Spinal cord (tissue), 10 donors: ENCODE data around the gene ZNF414. TPM values are rescaled to one million over a fixed set of nuclear protein-coding genes. Genes with fewer than 3 reads are reported as not detected.

Source experiments
- DNase-seq, 6 donors: peaks; one replicate each; pipeline versions ENCODE4 v3.0.0 to v3.0.0-alpha.2; 2013 to 2015; ENCODE audit warnings: low spot score in 6 of 6, low read depth in 4 of 6
- H3K27ac ChIP-seq: one replicate; pipeline ENCODE4 v1.5.1; 2013; ENCODE audit warnings: low read depth, low read length, control low read depth
- H3K27me3 ChIP-seq: one replicate; pipeline ENCODE4 v1.6.1; 2013; ENCODE audit warnings: low read length; ENCODE audit not compliant: control insufficient read depth, insufficient read depth
- H3K36me3 ChIP-seq: one replicate; pipeline ENCODE4 v1.6.1; 2013; ENCODE audit warnings: low read length; ENCODE audit not compliant: control insufficient read depth, insufficient read depth
- H3K4me1 ChIP-seq: one replicate; pipeline ENCODE4 v1.6.1; 2013; ENCODE audit warnings: low read length; ENCODE audit not compliant: control insufficient read depth, insufficient read depth
- H3K4me3 ChIP-seq: one replicate; pipeline ENCODE4 v1.5.1; 2013; ENCODE audit warnings: low read depth, low read length, control low read depth
- H3K9me3 ChIP-seq: one replicate; pipeline ENCODE4 v1.6.1; 2013; ENCODE audit warnings: low read length; ENCODE audit not compliant: control insufficient read depth, insufficient read depth
- whole genome bisulfite sequencing: methylation state at CpG from one replicate; pipeline ENCODE4 v1.1.5; 2013; ENCODE audit warnings: missing lambda C conversion rate; ENCODE audit not compliant: insufficient coverage; 5-methylcytosine and 5-hydroxymethylcytosine counted together
- polyA plus RNA-seq, 2 donors: library from polyadenylated mRNA; unstranded; fragments of 120-200 nt; gene quantifications; one replicate each; pipeline ENCODE4 v1.2.1, GENCODE V29; 2013; ENCODE audit not compliant: insufficient read length in 2 of 2
- total RNA-seq, 2 donors: library from RNA; depleted of rRNA in 1 of 2; stranded (reverse); fragments of 120-200 nt in 1 of 2; fragments of >200 nt in 1 of 2; gene quantifications; one replicate each; pipeline versions ENCODE4 v1.2.3 to v1.2.4, GENCODE V29; 2013 to 2014
- donor health status: healthy.

The ZNF414 gene
- total and polyA plus RNA-seq, 4 donors: 5.4 to 51.0 (median 21.1) TPM

DNA sequence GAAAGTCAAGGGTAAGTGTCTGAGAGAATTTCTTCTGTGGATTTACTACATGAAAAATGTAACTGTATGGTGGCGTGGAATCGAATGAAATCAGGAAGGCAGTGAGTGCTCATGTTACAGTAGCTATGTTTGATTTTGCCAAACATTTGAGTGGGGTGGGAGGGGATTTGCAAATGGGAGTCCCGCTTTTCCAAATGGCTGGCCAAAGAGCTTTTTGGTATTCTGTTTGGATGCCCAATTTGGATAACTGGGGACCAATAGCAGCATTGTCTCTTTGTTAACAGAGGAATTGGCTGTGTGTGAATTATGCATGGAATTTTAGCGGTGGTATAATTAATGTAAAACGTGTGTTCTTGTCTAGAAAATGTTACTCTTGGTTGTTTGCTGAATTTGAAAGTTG, 51.4 kb downstream of the ZNF414 start:
- Histone ChIP-seq H3K36me3 (peaks cover 29% of the 10 kb centered on the region), H3K4me3 (no peak overlapping the region), H3K27ac (no peak overlapping the region), H3K27me3 (no peaks in the 10 kb centered on the region), H3K9me3 (no peaks in the 10 kb centered on the region), H3K4me1 (peaks cover 13% of the 10 kb centered on the region)
- peak in 1 of 6 donors; percentile 63 for DNase-seq
- WGBS: 71% methylated on average over 3 of the region's 5 CpGs

DNA sequence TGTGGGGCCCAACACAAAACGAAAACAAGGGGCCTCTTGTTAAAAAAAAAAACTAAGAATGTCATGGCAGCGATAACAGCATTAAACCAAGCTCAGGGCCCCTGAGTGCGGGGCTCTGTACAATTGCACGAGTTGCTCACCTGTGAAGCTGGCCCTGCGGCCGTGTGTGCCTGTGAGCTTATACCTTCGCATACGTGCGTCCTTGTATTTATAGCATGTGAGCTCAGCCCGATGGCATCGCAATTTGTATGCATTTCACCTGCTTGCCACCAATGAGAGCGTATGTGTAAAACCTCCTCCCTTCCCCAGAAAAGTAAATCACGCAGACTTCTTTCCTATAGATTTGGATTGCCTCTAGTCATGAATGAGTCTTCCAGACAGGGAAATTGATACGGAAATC, 52.1 kb downstream of the ZNF414 start:
- peaks cover 27% of the 10 kb centered on the region for H3K36me3 ChIP-seq
- WGBS: 85% methylated on average over 11 of the region's 14 CpGs

DNA sequence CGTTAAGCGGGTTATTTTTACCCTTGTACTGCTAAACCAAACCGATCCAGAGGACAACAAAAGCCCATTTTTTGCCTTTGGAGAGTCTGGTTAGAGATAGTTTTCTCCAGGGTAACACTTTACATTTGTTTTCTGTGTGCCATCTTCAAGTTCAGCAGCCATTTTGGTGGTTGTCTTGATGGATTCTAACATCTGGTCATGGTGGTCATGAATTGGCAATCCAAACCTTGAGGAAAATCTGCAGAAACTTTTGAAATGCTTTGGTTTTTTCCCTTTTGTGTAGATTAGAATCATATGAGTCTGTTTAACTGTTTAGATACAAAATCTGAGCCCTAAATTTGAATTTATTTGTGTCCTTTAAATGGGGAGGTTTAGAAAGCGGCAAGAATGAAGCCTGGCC, 52.6 kb downstream of the ZNF414 start:
- Histone ChIP-seq H3K4me1 (peaks cover 13% of the 10 kb centered on the region), H3K4me3 (no peak overlapping the region), H3K36me3 (peaks cover 26% of the 10 kb centered on the region), H3K27me3 (no peaks in the 10 kb centered on the region), H3K27ac (no peak overlapping the region), H3K9me3 (no peaks in the 10 kb centered on the region)
- no peak for DNase-seq
- no CpG with 5 or more reads among the region's 4 CpGs for WGBS

More for the DNA sequence above, 52.1 kb downstream of the ZNF414 start:
- Histone ChIP-seq H3K4me1 (peaks cover 13% of the 10 kb centered on the region), H3K27ac (no peak overlapping the region), H3K4me3 (no peak overlapping the region), H3K27me3 (no peaks in the 10 kb centered on the region), H3K9me3 (no peaks in the 10 kb centered on the region)
- no peak for DNase-seq

DNA sequence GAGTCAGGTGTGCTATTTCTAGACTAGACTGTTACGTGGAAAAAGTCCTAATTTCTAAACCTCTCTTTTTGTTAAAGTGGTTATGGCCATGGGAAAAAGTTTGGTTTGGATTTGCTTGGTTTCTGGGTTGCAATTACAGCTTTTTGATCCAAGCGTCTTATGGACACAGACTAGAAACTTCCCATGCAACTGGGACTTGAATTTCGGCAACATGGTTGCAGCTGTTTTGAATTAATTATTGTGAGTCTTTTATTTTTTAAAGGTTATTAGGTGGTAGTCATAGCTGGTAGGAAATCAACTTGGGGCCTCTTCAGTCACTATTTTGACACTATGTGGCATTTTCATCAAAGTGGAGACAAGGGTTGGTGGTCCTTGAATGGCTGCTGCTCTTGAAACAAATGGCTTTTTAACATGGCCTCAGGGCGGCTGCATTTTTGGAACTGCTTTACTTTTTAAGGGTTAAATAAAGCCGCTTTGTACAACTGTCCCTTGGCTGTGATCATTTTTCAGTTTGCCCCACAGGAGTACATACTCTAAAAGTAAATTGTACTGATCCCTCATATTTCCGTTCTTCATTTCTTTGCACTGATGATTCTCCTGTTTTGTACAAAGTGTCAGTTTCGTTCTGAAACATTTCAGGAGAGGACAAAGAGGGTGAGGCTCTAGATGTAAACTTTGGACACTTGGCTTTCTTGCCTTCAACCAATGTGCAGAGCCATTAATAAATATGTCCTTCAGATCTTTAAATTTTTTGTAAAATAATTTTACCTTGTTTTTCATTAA, 53.3 kb downstream of the ZNF414 start:
- H3K36me3 ChIP-seq: peaks cover 28% of the 10 kb centered on the region
- H3K27me3 ChIP-seq: no peaks in the 10 kb centered on the region
- no peak overlapping the region for H3K4me3 ChIP-seq
- H3K9me3 ChIP-seq: no peaks in the 10 kb centered on the region
- peaks cover 13% of the 10 kb centered on the region for H3K4me1 ChIP-seq
- no peak overlapping the region for H3K27ac ChIP-seq
- WGBS: 71% methylated on average over 3 of the region's 7 CpGs
- no peak for DNase-seq

Other genes with a start within 250 kb of the ZNF414 start
- 10 to 100 TPM; 15.5 to 33.1 TPM for gene CD320, start 205.8 kb downstream of the ZNF414 start, total RNA-seq
- 10 to 100 TPM; 68.0 to 69.4 TPM for gene CD320, start 205.8 kb downstream of the ZNF414 start, polyA plus RNA-seq
- gene NDUFA7, start 192.8 kb downstream of the ZNF414 start, total RNA-seq: 10 to 100 TPM; 22.3 to 92.6 TPM
- 10 to 100 TPM; 56.8 to 59.7 TPM for gene NDUFA7, start 192.8 kb downstream of the ZNF414 start, polyA plus RNA-seq
- 100 to 1,000 TPM; 247 to 923 TPM for gene RPS28, start 192.7 kb downstream of the ZNF414 start, total RNA-seq
- gene RPS28, start 192.7 kb downstream of the ZNF414 start, polyA plus RNA-seq: 100 to 1,000 TPM; 344 to 361 TPM
- 10 to 100 TPM in 1 of 2 donors, 1 to 10 TPM in 1; 4.3 to 13.7 TPM for gene KANK3, start 170.9 kb downstream of the ZNF414 start, total RNA-seq
- 10 to 100 TPM; 11.7 to 14.4 TPM for gene KANK3, start 170.9 kb downstream of the ZNF414 start, polyA plus RNA-seq
- 1 to 10 TPM; 2.1 to 3.6 TPM for gene ANGPTL4, start 150.0 kb downstream of the ZNF414 start, total RNA-seq
- gene ANGPTL4, start 150.0 kb downstream of the ZNF414 start, polyA plus RNA-seq: 10 to 100 TPM in 1 of 2 donors, 1 to 10 TPM in 1; 8.9 to 11.8 TPM
- 100 to 1,000 TPM in 1 of 2 donors, 10 to 100 TPM in 1; 34.1 to 172 TPM for gene RAB11B, start 123.8 kb downstream of the ZNF414 start, total RNA-seq
- gene RAB11B, start 123.8 kb downstream of the ZNF414 start, polyA plus RNA-seq: 100 to 1,000 TPM; 307 to 318 TPM
- gene MARCHF2, start 100.9 kb downstream of the ZNF414 start, total RNA-seq: 10 to 100 TPM; 44.1 to 54.2 TPM
- gene MARCHF2, start 100.9 kb downstream of the ZNF414 start, polyA plus RNA-seq: 10 to 100 TPM; 60.7 to 61.7 TPM
- 10 to 100 TPM; 54.8 to 69.2 TPM for gene HNRNPM, start 69.2 kb downstream of the ZNF414 start, total RNA-seq
- 100 to 1,000 TPM; 230 to 258 TPM for gene HNRNPM, start 69.2 kb downstream of the ZNF414 start, polyA plus RNA-seq
- gene PRAM1, start 11.5 kb downstream of the ZNF414 start, total RNA-seq: 1 to 10 TPM in 1 of 2 donors, under 1 TPM in 1; 0.94 to 1.6 TPM
- gene PRAM1, start 11.5 kb downstream of the ZNF414 start, polyA plus RNA-seq: 1 to 10 TPM; 3.5 to 4.0 TPM
- gene MYO1F, start 63.3 kb upstream of the ZNF414 start, total RNA-seq: 10 to 100 TPM in 1 of 2 donors, 1 to 10 TPM in 1; 4.5 to 12.9 TPM
- gene MYO1F, start 63.3 kb upstream of the ZNF414 start, polyA plus RNA-seq: 10 to 100 TPM; 10.2 to 19.3 TPM
- 10 to 100 TPM; 32.2 to 98.6 TPM for gene ADAMTS10, start 96.5 kb upstream of the ZNF414 start, total RNA-seq
- 100 to 1,000 TPM in 1 of 2 donors, 10 to 100 TPM in 1; 68.5 to 115 TPM for gene ADAMTS10, start 96.5 kb upstream of the ZNF414 start, polyA plus RNA-seq
- not detected for gene NFILZ, start 116.5 kb upstream of the ZNF414 start, total RNA-seq
- not detected for gene NFILZ, start 116.5 kb upstream of the ZNF414 start, polyA plus RNA-seq
- gene ACTL9, start 184.6 kb upstream of the ZNF414 start, total RNA-seq: not detected
- not detected for gene ACTL9, start 184.6 kb upstream of the ZNF414 start, polyA plus RNA-seq
- not detected for gene OR2Z1, start 207.5 kb upstream of the ZNF414 start, total RNA-seq
- gene OR2Z1, start 207.5 kb upstream of the ZNF414 start, polyA plus RNA-seq: not detected